NCI-H446 (cell line): ENCODE results near the gene FSTL4.

Experiments used
- DNase-seq, 2 experiments: peaks; one replicate each; lab custom pipeline; 2025; lab: John Stamatoyannopoulos, UW

The FSTL4 gene

DNA sequence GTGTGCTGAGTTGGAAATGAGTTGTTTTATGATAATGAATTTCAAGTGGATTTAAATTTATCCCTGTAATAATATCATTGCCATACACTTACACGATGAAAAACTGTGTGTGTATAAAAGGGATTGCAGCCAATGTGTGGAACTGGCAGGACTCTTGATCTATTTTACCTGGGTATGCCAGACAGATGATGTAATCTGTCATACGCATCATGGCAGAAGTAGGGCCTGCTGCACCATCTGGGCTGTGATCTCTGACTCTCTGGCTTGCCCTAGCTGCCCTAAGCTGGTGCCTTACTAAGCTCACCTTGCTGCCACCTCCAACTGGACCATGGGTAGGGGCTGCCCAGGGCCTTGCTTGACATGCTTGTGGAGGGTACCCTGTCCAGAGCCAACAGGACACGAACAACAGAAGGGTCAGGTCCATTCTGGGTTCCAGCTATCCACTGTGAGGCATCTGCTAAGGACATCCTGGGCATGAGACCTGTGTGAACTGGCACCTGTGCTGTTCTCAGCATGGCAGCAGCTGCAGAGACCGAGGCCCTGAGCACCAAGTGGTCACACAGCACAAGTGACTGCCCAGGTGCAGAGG, 184.2 kb downstream of the FSTL4 start:
- DNase-seq: no peak

- no peak for DNase-seq
Observed at GRCh38 chr5:133427121-133427777, 185.1 kb downstream of the FSTL4 start.

- DNase-seq: no peak
Observed at GRCh38 chr5:133426264-133426663, 186.1 kb downstream of the FSTL4 start.

- DNase-seq: no peak
Observed at GRCh38 chr5:133425764-133426163, 186.6 kb downstream of the FSTL4 start.

DNA sequence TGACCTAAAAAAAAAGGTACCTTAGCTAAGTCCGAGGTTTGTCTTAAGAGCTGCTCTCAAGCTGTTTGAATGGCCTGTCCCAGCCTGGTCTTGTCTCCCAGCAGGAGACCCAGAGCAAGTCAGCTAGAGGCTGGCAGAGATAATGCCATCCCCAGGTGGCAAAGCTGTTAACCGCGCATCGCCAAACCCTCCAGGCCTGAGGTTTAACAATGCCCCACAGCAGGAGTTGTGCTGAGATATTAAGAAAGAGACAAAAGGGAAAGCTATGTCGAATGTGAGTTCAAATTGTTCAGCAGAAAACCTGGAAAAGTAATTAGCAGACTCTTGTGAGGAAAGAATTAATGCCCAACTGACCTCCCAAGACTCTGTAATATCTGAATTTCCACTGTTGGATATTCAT, 187.1 kb downstream of the FSTL4 start:
- DNase-seq: no peak

DNA sequence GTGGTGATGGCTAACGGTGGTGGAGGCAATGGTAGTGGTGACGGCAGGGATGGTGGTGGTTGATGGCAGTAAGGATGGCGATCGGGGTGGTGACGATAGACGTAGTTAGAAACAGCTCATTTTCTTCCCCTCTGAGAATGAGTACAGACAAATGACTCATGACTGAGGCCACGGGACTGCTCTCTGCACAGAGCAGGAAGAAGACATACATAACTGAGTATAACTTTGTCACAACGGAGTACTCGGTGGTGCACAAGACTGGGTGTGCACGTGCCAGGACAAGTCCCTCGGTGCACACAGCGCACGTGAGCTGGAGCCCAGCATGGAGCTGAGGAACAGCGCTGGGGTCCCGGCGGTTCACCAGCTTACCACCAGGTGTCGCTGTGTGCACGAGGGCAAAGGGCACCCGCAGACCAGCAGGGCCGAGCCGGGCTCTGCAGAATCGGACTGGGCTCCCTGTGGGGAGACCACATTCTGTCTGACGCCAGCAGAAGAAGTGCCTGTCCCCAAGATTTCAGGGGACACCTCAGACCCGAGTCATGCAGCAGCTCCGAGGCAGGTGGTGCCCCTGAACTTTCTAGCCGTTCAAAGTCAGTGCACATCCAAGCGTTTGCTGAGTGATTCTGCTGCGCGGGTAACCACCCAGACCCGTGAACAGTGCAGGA, 188.6 kb downstream of the FSTL4 start:
- DNase-seq: peak in 1 of 2 experiments; percentile 44

DNA sequence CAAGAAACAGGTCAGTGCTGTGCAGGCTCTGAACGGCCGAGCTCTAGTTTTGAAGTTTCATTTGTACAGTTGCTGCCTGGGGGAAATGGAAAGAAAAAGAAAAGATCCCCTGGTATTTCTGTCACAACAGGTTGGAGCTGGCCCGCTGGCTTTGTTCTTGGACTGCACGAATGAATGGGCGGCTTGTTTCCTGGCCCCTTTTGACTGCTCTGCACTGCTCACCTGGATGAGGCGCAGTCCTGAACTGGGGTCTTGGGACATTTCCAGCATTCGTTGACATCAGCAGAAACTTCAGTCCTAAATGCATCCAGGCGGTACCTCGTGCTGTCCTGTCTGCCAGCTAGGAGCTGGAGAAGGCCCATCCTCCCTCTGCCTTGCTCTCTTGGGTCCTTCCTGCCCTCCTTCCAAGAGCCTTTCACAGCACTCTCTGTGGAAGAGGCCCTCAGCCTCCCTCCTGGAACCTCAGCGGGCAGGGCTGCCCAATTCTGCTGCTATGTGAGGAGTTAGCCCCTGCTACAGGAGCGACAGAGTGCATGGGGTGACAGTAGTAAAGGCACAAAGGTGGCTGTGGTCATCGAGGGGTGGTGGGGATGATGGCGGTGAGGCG, 189.2 kb downstream of the FSTL4 start:
- no peak for DNase-seq

- DNase-seq: no peak
Observed at GRCh38 chr5:133421806-133422205, 190.5 kb downstream of the FSTL4 start.

DNA sequence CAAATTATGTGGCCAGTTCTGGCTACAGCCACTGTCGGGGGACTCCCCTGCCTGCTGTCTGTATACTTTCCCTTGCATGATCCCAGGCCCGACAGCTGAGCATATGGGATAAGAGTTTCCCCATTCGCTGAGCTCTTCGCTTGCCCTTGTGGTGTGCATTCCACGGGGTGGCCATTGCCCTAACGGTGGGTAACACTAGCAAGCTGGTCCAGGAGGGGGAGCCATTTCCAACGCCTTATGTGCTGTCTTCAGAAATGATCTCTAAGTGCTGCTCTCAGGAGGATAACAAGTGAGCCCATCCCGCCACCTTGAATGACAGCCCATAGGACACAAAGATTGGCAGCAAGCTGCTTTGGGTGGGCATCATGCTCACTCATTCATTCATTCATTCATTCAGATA, 190.9 kb downstream of the FSTL4 start:
- peak in 1 of 2 experiments; percentile 28 for DNase-seq

GRCh38 chr5:133420440-133421301, 191.7 kb downstream of the FSTL4 start:
- no peak for DNase-seq

GRCh38 chr5:133415906-133416305, 196.4 kb downstream of the FSTL4 start:
- no peak for DNase-seq

DNA sequence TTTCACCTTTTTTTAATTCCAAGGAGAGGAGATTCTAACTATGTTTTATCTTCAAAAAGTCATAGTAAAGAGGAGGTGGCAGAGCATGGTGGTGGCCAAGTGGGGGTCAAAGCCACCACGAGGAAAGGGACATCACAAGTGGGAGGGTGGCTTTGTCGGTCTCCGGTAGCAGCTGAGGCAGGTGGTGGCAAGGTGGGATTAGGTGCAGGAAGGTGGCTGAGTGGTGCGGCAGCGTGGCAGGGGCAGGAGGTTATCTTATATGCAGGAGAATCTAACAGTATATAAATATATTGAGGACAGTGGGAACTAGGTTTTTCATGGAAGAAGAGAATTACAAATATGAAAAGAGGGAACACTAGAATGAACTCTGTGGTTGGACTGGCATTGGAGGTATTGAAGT, 196.8 kb downstream of the FSTL4 start:
- DNase-seq: no peak

DNA sequence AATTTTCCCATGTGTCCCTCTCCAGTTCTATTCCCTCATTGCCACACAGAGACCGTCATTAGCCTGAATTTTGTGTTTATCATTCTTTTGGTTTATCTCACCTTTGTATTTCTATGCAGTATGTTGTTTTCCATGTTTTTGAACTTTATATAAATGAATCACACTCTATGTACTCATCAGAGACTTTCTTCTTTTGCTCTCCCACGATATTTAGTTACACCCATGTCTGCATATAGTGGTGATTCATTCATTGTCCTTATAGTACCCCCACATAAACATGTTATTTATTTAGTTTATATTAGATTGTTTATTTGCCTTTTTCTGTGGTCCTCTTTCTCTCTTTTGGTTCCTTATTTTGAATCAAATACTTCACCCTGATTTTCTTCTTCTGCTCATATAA, 199.7 kb downstream of the FSTL4 start:
- DNase-seq: no peak

DNA sequence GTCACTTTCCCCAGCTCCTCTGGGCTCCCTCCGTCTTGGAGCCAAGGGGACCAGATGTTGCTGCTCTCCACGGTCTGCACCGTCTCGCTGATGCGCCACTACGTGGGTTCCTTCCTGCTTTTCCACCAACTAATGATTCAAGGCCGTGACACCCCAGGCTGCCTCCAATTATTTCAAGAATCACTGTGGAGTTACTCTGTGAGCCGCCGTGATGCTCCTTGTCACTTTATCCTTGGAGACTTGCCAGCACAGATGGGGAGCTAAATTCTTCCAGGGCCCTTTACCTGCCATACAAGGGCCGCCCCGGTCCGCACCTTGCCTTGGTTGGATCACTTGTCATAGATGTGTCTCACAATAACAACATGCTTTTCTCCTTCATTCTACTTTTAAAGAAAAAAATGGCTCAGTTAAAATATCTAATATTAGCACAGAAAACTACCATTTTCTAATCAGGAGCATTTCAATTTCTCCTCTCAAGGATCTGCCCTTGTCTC, 202.0 kb downstream of the FSTL4 start:
- no peak for DNase-seq

DNA sequence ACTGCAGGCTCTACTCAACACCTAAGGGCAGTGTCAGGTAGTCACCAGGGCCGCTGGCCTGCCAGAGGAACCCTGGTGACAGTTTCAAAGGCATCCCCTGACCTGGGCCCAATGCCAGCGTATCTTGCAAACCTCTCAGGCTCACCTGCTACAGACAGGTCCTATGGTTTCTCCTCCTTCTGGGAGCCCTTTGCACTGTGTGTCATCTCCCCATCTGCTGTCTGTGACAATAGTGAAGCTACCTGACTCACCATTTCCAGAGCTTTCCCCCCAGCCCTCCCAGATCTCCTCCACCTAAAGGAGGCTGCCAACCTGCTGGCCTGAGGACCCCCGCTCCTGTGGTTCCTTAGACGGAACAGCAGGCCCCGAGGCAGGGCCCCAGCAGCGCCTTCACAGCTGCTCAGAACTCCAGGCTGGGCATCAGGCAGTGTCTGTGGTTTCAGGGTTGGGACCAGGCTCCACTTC, 203.1 kb downstream of the FSTL4 start:
- no peak for DNase-seq

DNA sequence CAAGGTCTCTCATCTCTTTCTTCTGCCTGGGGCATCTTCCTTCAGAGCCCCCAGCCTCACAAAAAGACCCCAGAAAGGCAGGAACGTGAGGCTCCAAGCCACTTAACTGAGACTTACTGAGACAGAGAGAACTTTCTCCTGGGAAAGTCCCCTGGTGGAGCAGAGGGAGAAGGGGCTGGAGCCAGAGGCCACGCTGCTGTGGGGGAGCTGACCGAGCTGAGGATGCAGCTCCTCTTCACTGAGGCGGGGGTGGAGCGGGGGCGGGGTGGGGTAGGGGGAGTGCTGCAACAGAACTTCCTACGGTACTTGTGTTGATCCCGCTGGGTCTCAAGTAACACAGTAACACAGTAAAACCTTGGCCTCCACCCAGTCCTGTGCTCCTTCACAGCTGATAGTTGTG, 204.0 kb downstream of the FSTL4 start:
- no peak for DNase-seq

DNA sequence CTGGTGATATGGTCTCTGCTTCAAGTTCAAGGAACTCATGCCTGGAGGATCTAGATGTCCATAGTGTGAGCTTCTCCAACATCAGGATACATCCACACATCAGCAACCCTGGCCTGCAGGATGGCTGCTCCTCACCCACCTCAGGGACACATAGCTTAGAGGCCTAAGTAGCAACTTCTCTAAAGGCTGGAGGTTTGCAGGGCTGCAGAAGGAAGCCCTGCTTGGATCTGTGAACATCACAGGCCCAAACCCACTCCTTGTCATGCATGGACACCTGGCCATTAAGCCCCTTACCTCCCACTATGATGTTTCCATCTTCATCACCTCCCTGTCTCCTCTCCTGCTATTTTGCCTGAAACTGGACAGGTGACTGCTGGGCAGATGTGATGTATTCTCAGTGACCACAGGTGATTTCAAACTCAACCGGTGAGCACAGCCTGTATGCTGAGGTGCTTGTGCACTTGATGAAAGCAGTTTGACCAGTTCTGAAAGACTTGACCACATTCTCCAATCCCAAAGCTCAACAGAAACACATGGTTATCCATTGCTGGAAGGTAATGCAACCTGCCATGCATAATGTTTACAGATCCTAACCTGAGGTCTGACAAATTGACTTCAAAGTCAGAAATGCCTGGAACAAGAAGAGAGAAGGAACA, 205.2 kb downstream of the FSTL4 start:
- DNase-seq: no peak

GRCh38 chr5:133406208-133406976, 205.9 kb downstream of the FSTL4 start:
- no peak for DNase-seq

GRCh38 chr5:133405275-133406034, 206.9 kb downstream of the FSTL4 start:
- no peak for DNase-seq

DNA sequence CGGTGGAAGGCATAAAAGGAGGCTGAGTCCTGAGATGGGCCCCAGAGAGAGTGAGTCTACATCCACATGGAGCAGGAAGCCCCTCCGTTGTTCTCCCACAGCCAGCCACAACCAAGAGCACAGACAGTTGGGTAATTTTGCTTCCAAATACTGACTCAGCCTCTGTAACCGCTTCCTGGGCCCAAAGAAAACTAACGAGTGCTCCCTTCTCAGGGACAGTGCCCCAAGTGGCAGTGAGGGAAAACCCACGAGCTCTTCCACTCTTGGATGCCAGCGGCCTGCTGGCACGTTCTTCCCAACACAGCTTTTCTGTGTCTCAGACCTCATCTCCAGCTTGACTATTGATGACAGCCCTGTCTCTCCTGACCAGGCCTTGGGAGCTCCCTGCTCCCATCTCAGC, 207.6 kb downstream of the FSTL4 start:
- no peak for DNase-seq
